ENCODE results near the gene PLXNB1. TPM values are rescaled to one million over a fixed set of nuclear protein-coding genes. Genes with fewer than 3 reads are reported as not detected.
A peak's percentile ranks its signal among the peaks of the same experiment; 100 is the strongest.

PLXNB1 gene
- total RNA-seq, 1 experiment from 2014 or later = 24.6 TPM

- H3K4me3 ChIP-seq (ENCODE audit: low read depth, low read length, poor library complexity, severe bottlenecking) = no peak overlapping the region
- CTCF ChIA-PET = interaction anchor here (0.6 to 2.2 kb wide), 22 partner anchors 10 to 421 kb away, joined by 3 to 23 read pairs (median 4); partner anchors contain the start of genes ATRIP, PFKFB4 and ZNF589
- intact Hi-C loops (cut with micrococcal nuclease; ENCODE audit: unreplicated experiment) = loop anchor here (1.0 to 5.0 kb wide), 2 partner anchors 34 to 204 kb away; no protein-coding TSS in a partner anchor
- BruUV-seq (replicated peaks) = no TSS peak
- no peaks in the 10 kb centered on the region for H3K9me3 ChIP-seq (ENCODE audit: low read depth, low read length, poor library complexity, severe bottlenecking)
- H3K27ac ChIP-seq (ENCODE audit: low read depth, low read length, poor library complexity, severe bottlenecking) = no peak overlapping the region
- DNase-seq (ENCODE audit: low spot score) = peak; percentile 75
- POLR2A ChIA-PET (ENCODE audit: low non-redundant PET) = interaction anchor here (0.5 kb wide), 1 partner anchor 71 kb away, joined by 4 read pairs; no protein-coding TSS in a partner anchor
- H3K27me3 ChIP-seq (replicated peaks; ENCODE audit: insufficient read depth, low read depth, low read length, poor library complexity) = no peaks in the 10 kb centered on the region
- no peak for TF ChIP-seq EZH2 (IDR thresholded peaks at IDR 0.05; ENCODE audit: borderline replicate concordance, low read depth, low read length, poor library complexity, severe bottlenecking)
- peak; percentile 98 for TF ChIP-seq CTCF (conservative IDR thresholded peaks at IDR 0.05; ENCODE audit: low read depth, low read length)
- no peaks in the 10 kb centered on the region for H3K36me3 ChIP-seq (ENCODE audit: insufficient read depth, low read length, poor library complexity, severe bottlenecking)
- H3K4me1 ChIP-seq (ENCODE audit: insufficient read depth, low read length, poor library complexity, severe bottlenecking) = no peaks in the 10 kb centered on the region
These were observed 6.0 kb upstream of the PLXNB1 start for GRCh38 chr3:48435774-48436476.

- ChIA-PET CTCF (interaction anchor here (1.3 to 2.2 kb wide), 6 partner anchors 16 to 241 kb away, joined by 3 to 23 read pairs (median 8); partner anchors contain the start of gene ZNF589), POLR2A (ENCODE audit: low non-redundant PET) (no interaction called here)
- Histone ChIP-seq H3K9me3 (ENCODE audit: low read depth, low read length, poor library complexity, severe bottlenecking) (no peaks in the 10 kb centered on the region), H3K36me3 (ENCODE audit: insufficient read depth, low read length, poor library complexity, severe bottlenecking) (no peaks in the 10 kb centered on the region), H3K27ac (ENCODE audit: low read depth, low read length, poor library complexity, severe bottlenecking) (no peak overlapping the region), H3K4me3 (ENCODE audit: low read depth, low read length, poor library complexity, severe bottlenecking) (no peak overlapping the region), H3K4me1 (ENCODE audit: insufficient read depth, low read length, poor library complexity, severe bottlenecking) (no peaks in the 10 kb centered on the region), H3K27me3 (replicated peaks; ENCODE audit: insufficient read depth, low read depth, low read length, poor library complexity) (no peaks in the 10 kb centered on the region)
- BruUV-seq (replicated peaks) = no TSS peak
- DNase-seq (ENCODE audit: low spot score) = no peak
- intact Hi-C loops (cut with micrococcal nuclease; ENCODE audit: unreplicated experiment) = loop anchor here (5.0 kb wide), 1 partner anchor 33 kb away; no protein-coding TSS in a partner anchor
- TF ChIP-seq CTCF (conservative IDR thresholded peaks at IDR 0.05; ENCODE audit: low read depth, low read length) = no peak
- no peak for TF ChIP-seq EZH2 (IDR thresholded peaks at IDR 0.05; ENCODE audit: borderline replicate concordance, low read depth, low read length, poor library complexity, severe bottlenecking)
These were observed 5.3 kb upstream of the PLXNB1 start for GRCh38 chr3:48435223-48435595.

GRCh38 chr3:48434591-48435222, 4.8 kb upstream of the PLXNB1 start:
- no peaks in the 10 kb centered on the region for H3K4me1 ChIP-seq (ENCODE audit: insufficient read depth, low read length, poor library complexity, severe bottlenecking)
- H3K27ac ChIP-seq (ENCODE audit: low read depth, low read length, poor library complexity, severe bottlenecking) = no peak overlapping the region
- DNase-seq (ENCODE audit: low spot score) = no peak
- CTCF ChIA-PET = interaction anchor here (0.8 to 1.8 kb wide), 2 partner anchors 34 to 240 kb away, joined by 3 to 23 read pairs; no protein-coding TSS in a partner anchor
- POLR2A ChIA-PET (ENCODE audit: low non-redundant PET) = no interaction called here
- intact Hi-C loops (cut with micrococcal nuclease; ENCODE audit: unreplicated experiment) = loop anchor here (5.0 kb wide), 2 partner anchors 32 to 162 kb away; no protein-coding TSS in a partner anchor
- TF ChIP-seq EZH2 (IDR thresholded peaks at IDR 0.05; ENCODE audit: borderline replicate concordance, low read depth, low read length, poor library complexity, severe bottlenecking) = no peak
- TF ChIP-seq CTCF (conservative IDR thresholded peaks at IDR 0.05; ENCODE audit: low read depth, low read length) = no peak
- no peaks in the 10 kb centered on the region for H3K9me3 ChIP-seq (ENCODE audit: low read depth, low read length, poor library complexity, severe bottlenecking)
- no peaks in the 10 kb centered on the region for H3K36me3 ChIP-seq (ENCODE audit: insufficient read depth, low read length, poor library complexity, severe bottlenecking)
- BruUV-seq (replicated peaks) = no TSS peak
- no peak overlapping the region for H3K4me3 ChIP-seq (ENCODE audit: low read depth, low read length, poor library complexity, severe bottlenecking)
- no peaks in the 10 kb centered on the region for H3K27me3 ChIP-seq (replicated peaks; ENCODE audit: insufficient read depth, low read depth, low read length, poor library complexity)
